ENCODE results near the gene IGFLR1. TPM values are rescaled to one million over a fixed set of nuclear protein-coding genes. Genes with fewer than 3 reads are reported as not detected.

Gene IGFLR1
- total and polyA plus RNA-seq, 2 donors (not counting 3 experiments of a cell fraction or from before 2014, with no cell fraction given) = 2.6 to 7.6 TPM

DNA sequence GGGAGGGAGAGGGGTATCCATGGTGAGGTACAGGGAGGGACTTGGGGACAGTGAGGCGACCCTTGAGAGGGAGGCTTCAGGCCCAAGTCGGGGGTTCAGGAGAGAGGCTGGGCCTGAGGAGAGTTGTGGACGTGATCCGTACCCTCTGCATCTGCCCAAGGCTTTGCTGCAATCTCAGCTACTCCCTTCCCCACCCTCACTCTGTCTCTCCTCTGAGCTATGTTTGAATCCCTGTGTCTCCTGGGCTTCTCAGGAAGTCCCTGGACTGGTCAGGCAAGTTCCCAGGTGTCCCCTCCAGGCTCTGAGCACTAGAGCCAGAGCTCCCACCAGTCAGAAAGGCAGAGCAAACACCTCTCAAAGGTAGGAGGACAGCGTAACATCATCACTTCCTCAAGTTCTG lies 7.9 kb upstream of the IGFLR1 start:
- Histone ChIP-seq H3K4me3 (replicated peaks in 1 of 3; ENCODE audit: insufficient read depth in 1 of 3, low read depth in 1 of 3, low read length in 3 of 3) (no peak overlapping the region), H2AFZ (ENCODE audit: low read depth, low read length) (no peak overlapping the region), H3K79me2 (ENCODE audit: control insufficient read depth, insufficient read depth, low read length) (peaks cover 22% of the 10 kb centered on the region), H3K9me3 (replicated peaks; ENCODE audit: control insufficient read depth, insufficient read depth, low read length) (no peaks in the 10 kb centered on the region), H3K9me1 (replicated peaks; ENCODE audit: control insufficient read depth, extremely low read depth, insufficient read depth, low read length) (no peaks in the 10 kb centered on the region), H3K4me2 (ENCODE audit: insufficient read depth, low read length) (no peak overlapping the region), H3K4me1 (ENCODE audit: control insufficient read depth, extremely low read depth, insufficient read depth, low read length) (peaks cover 15% of the 10 kb centered on the region), H3K9ac (replicated peaks; ENCODE audit: extremely low read depth, insufficient read depth, low read length) (no peak overlapping the region), H4K20me1 (replicated peaks; ENCODE audit: control insufficient read depth, extremely low read depth, insufficient read depth, low read length) (no peaks in the 10 kb centered on the region), H3K36me3 (ENCODE audit: control insufficient read depth in 2 of 2, extremely low read depth in 1 of 2, insufficient read depth in 2 of 2, low read length in 2 of 2) (peaks cover 0 to 13% of the 10 kb centered on the region in 2 experiments), H3K27me3 (ENCODE audit: control insufficient read depth in 2 of 2, insufficient read depth in 2 of 2, low read length in 2 of 2) (no peaks in the 10 kb centered on the region), H3K27ac (ENCODE audit: insufficient read depth, low read depth, low read length) (no peak overlapping the region)
- ChIA-PET POLR2A (no interaction called here), CTCF (no interaction called here)
- no peak for FAIRE-seq
- no TSS peak for BruUV-seq (replicated peaks)
- DNase-seq (ENCODE audit: low read depth, low spot score) = no peak
- intact Hi-C loops (cut with micrococcal nuclease) (no loop called here), dilution Hi-C loops (cut with MboI; ENCODE audit: extremely low pct_ligation_motif_present, low sequenced_read_pairs) (no loop called here)
- TF ChIP-seq MYC (IDR thresholded peaks at IDR 0.05; ENCODE audit: low read depth, low read length) (no peak), GATA2 (IDR thresholded peaks at IDR 0.05; ENCODE audit: insufficient read depth, insufficient read length, low read depth, low read length) (no peak), FOS (IDR thresholded peaks at IDR 0.05; ENCODE audit: borderline replicate concordance, insufficient read depth, low read length) (no peak), JUN (IDR thresholded peaks at IDR 0.05; ENCODE audit: borderline replicate concordance, insufficient read depth, insufficient read length, low read depth) (no peak), POLR2A (IDR thresholded peaks at IDR 0.05; ENCODE audit: low read depth, low read length) (no peak)
- TF ChIP-seq, protein P1, sequence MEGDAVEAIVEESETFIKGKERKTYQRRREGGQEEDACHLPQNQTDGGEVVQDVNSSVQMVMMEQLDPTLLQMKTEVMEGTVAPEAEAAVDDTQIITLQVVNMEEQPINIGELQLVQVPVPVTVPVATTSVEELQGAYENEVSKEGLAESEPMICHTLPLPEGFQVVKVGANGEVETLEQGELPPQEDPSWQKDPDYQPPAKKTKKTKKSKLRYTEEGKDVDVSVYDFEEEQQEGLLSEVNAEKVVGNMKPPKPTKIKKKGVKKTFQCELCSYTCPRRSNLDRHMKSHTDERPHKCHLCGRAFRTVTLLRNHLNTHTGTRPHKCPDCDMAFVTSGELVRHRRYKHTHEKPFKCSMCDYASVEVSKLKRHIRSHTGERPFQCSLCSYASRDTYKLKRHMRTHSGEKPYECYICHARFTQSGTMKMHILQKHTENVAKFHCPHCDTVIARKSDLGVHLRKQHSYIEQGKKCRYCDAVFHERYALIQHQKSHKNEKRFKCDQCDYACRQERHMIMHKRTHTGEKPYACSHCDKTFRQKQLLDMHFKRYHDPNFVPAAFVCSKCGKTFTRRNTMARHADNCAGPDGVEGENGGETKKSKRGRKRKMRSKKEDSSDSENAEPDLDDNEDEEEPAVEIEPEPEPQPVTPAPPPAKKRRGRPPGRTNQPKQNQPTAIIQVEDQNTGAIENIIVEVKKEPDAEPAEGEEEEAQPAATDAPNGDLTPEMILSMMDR (IDR thresholded peaks at IDR 0.05; ENCODE audit: extremely low read depth in 1 of 2, insufficient read depth in 1 of 2, low read depth in 1 of 2, low read length in 2 of 2) = no peak
- TF ChIP-seq, protein P2, sequence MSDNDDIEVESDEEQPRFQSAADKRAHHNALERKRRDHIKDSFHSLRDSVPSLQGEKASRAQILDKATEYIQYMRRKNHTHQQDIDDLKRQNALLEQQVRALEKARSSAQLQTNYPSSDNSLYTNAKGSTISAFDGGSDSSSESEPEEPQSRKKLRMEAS (IDR thresholded peaks at IDR 0.05; ENCODE audit: insufficient read depth, insufficient read length) = no peak
